Measurements from ENCODE around the gene RASSF3.

GRCh38 chr12:64585104-64585503, 25.2 kb upstream of the RASSF3 start:
- TF ChIP-seq BACH1 (IDR thresholded peaks at IDR 0.05; ENCODE audit: borderline replicate concordance) (no peak), ZBTB11 (CRISPR knock-in tag; IDR thresholded peaks at IDR 0.05) (no peak), SMAD1 (IDR thresholded peaks at IDR 0.05; ENCODE audit: low read depth, partially characterized antibody) (no peak), MLLT1 (IDR thresholded peaks at IDR 0.05) (no peak), CTCF (IDR thresholded peaks at IDR 0.05 in 2 of 3, conservative IDR thresholded peaks at IDR 0.05 in 1 of 3; ENCODE audit: control insufficient read depth in 2 of 3, extremely low read depth in 1 of 3, insufficient read depth in 1 of 3, low read depth in 3 of 3, low read length in 3 of 3) (no peak), PKNOX1 (IDR thresholded peaks at IDR 0.05) (no peak), CHD1 (IDR thresholded peaks at IDR 0.05; ENCODE audit: low read depth, low read length) (no peak), POLR2AphosphoS5 (IDR thresholded peaks at IDR 0.05; ENCODE audit: low read length) (no peak), ZNF274 (IDR thresholded peaks at IDR 0.05; ENCODE audit: insufficient read depth, insufficient read length) (no peak), MAX (IDR thresholded peaks at IDR 0.05; ENCODE audit: low read depth, low read length) (no peak)
